ENCODE results near the gene MKKS. TPM values are rescaled to one million over a fixed set of nuclear protein-coding genes. Genes with fewer than 3 reads are reported as not detected.

Gene MKKS
- 3.6 and 3.7 TPM in 2 replicates for total RNA-seq

GRCh38 chr20:10433623-10434466 is at the start of gene MKKS:
MKKS (minus strand) TSS chr20:10434222; CDS start chr20:10413514, 20,708 bp downstream.
- peak; percentile 95 for DNase-seq (ENCODE audit: low read depth in 2 of 2)

DNA sequence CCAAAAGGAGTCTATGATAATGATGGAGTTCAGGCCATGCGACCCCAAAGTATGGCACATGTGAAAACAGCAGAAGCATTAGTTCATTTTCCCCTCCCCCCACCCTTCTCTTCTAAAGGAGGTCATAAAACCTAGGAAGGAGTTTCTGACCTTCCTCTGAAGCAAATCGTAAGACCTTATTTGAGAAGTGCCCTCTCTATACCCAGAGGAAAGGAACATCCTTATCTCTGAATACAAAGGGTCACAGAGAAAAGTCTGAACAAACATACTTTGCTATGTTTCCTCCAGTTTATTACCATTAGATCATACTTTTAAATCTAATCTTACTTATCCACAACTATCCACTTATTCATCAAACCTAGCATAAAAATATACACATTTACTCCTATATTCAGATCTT is 49.7 kb upstream of the MKKS start:
- DNase-seq (ENCODE audit: low read depth in 2 of 2) = no peak

- no peak for DNase-seq (ENCODE audit: low read depth in 2 of 2)
Observed at GRCh38 chr20:10481676-10482075, 47.7 kb upstream of the MKKS start.

DNA sequence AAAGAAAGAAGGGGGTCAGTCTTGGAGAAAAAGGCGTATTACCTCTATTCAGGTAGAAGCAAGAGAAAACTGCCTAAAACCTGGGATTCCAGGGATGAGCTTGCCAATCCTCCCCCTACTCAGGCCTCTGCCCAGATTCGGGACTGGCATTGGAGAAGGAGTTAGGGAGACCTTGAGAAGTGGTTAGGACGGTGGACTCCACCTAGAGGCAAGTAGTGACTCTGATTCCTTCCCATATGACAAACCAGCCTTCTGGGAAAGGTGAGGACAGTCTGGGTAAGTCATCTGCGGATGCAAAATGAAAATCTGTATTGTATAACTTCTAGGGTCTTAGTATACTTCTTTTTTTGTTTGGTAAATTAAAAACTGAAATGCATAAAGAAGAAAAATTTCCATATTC is 44.9 kb upstream of the MKKS start:
- no peak for DNase-seq (ENCODE audit: low read depth in 2 of 2)

DNA sequence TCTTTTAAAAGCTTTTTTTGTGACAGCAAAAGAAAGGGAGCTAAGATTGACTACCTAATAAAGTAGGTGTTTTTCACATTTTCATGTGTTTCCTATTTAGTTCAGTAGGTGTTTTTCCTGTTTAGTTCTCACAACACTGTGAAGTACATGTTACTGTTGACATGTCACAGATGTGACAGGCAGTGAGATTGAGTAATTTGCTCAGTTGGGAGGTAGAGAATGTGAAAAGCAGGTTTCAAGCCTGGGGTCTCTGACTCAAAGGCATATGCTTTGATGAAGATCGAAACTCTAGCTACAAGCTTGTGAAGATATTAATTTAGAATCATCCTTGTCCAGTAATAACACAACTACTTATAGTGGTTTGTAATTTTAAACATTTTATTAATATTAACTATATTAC is 44.2 kb upstream of the MKKS start:
- no peak for DNase-seq (ENCODE audit: low read depth in 2 of 2)

DNA sequence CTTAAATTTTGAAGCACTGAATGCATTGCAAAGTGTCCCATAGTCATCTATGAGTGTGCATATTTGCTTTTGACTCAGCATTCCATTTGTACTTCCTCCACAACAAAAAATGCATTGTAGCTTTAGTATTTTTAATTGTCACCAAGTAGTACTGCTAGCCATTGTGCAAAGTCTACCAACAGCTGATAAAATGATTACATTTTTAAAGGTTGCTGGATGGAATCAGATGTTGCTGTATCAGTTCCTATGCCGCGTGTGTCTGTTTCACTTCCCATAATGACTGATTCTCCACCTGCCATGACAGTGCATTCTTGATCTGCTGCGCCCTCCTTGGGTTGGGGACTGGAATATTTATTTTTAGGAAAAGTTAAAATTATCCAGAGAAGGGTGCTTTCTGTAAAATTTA is 42.3 kb upstream of the MKKS start:
- no peak for DNase-seq (ENCODE audit: low read depth in 2 of 2)

DNA sequence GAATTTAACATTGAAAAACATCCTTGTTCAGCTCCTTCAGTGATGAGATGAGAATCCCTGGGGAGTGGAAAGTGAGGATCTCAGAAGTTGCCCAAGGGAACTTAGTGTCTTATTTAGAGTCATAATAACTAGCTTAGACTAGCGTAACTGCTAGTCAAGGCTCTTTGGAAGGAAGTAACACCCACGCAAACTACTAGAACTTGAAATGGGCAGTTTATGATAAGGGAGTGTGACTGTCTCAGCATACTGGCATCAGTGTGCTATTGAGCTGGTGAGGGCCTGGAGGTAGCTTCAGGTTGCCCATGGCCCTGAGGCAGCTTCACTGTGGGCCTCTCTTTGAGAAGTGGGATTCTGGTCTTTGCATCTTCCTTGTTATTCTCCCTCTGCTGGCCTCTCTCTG is 41.2 kb upstream of the MKKS start:
- DNase-seq (ENCODE audit: low read depth in 2 of 2) = no peak

DNA sequence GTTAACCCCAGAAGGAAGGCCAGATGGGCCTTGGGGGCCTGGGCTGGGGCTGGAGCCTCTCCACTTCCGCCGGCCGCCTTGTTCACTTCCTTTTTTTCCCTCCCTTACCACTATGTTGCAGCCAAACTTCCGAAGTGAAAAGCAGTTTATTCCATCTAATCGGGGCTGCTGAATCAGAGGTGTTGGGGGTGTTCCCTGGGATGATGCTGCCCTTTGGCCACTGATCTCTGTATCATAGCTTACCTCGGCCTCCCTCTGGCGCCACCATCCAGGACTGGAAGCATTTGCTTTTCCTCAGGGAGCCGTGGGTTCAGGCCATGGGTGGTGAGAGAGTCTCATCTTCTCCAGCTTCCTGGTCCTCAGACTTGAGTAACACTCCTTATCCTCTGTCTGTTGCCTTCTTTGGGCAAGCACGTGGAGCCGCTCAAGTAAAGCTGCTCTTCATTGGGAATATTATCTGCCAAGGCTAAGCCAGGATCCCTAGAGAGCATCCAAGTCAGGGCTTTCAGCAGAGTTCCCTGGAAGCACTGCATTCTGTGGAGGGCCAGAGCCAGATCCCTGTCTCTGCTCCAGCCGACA is 40.7 kb upstream of the MKKS start:
- DNase-seq (ENCODE audit: low read depth in 2 of 2) = no peak

DNA sequence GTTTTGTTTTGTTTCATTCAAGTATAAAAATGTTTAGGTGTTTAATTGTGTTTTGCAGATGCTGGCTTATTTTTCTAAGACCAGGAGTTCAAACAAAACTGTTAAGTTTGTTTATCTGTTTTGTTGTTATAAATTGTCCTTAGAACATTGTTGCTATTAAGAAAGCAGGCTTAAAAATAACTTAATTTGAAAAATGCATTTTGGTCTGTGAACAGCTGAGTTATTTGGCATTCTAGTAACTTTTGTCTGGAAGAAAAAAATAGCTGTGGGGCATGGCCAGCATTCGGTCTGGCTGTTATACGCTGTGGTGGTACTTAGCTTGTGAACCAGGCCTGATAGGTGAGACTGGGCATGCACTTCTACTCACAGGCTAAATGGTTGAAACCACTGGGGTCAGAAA is 38.8 kb upstream of the MKKS start:
- DNase-seq (ENCODE audit: low read depth in 2 of 2) = no peak

DNA sequence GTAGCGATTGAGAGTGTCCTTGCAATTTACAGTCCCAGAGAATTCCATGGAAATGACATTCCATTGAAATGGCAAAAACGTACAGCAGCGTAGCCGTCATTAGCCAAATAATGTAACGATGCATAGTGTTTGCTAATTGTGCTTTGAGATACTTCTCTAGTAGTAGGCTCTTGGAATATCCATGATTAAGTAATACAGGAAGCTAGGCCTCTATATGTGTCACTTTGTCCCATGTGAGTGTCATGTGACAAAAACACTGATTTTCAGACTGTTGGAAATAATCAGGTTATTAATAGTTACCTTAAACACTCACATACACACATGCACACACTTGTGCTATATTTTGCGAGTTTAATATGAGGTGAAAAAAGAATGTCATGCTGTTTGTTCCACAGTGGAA is 36.3 kb upstream of the MKKS start:
- DNase-seq (ENCODE audit: low read depth in 2 of 2) = peak in 1 of 2 donors; percentile 18

DNA sequence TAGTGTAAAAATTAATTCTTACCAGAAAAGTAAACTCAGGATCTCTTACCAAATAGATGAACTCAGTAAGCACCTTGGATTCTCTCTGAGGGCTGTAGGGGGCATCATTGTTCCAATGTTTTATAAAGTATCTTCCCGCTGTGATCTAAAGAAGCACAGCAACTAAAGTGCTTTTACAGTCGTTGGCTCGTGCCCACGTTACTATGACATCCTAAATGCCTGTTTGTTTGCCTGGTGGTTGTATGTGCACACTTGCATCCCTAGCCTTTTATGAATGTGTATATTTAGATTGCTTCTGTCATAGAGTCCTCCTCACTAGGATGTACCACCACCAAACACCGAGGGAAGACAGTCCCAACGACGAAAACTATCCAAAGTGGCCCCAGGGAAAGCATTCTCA is 35.6 kb upstream of the MKKS start:
- peak; percentile 90 to 94 for DNase-seq (ENCODE audit: low read depth in 2 of 2)

GRCh38 chr20:10469056-10469455 is 35.0 kb upstream of the MKKS start:
- no peak for DNase-seq (ENCODE audit: low read depth in 2 of 2)

DNA sequence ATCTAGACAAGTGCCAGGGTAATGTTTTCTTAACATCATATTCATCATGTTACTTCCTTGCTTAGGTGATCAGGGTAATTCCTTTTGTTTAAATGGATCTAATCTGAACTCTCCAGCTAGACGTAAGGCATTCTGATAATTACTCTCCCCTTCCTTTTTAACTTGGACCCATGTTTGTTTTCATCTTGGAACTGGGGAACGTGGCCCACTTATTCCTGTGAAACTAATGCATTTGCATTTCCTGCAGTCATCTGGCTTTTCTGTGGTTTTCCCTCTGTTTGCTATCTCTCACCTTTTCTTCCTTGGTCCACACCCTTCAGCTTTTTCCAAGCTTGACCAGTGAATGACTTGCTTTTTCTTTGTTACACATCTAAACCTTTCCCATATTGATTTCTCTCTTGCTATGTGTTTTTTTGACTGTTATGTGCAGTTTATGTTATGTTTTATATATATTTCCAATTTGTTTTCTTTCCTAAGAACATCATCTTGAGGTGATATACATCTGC is 34.4 kb upstream of the MKKS start:
- no peak for DNase-seq (ENCODE audit: low read depth in 2 of 2)

GRCh38 chr20:10467681-10468339 is 33.8 kb upstream of the MKKS start:
- no peak for DNase-seq (ENCODE audit: low read depth in 2 of 2)

- DNase-seq (ENCODE audit: low read depth in 2 of 2) = no peak
Observed at GRCh38 chr20:10466855-10467254, 32.8 kb upstream of the MKKS start.

DNA sequence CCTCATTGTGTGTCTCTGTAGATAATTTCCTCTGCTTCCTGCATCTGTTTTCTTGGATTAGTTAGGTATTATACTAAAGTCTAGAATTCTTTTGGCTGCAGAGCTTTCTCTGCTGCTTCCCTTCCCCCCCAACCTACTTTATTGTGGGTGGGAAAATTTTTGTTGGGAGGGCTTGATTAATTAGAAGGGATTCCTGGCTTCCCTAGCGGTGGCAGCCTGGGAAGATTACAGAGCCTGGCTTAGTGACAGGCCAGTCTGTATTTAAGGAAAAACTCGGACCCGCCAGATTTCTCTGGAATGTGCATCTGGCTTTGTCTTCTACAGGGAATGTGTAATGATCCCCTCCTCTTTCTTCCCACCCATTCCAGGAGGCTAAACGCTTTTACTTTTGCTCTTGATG is 32.3 kb upstream of the MKKS start:
- DNase-seq (ENCODE audit: low read depth in 2 of 2) = peak; percentile 32 to 66

GRCh38 chr20:10465135-10465534 is 31.1 kb upstream of the MKKS start:
- DNase-seq (ENCODE audit: low read depth in 2 of 2) = no peak

- DNase-seq (ENCODE audit: low read depth in 2 of 2) = no peak
Observed at GRCh38 chr20:10463622-10464021, 29.6 kb upstream of the MKKS start.

GRCh38 chr20:10462516-10462915 is 28.5 kb upstream of the MKKS start:
- peak; percentile 17 to 38 for DNase-seq (ENCODE audit: low read depth in 2 of 2)

DNA sequence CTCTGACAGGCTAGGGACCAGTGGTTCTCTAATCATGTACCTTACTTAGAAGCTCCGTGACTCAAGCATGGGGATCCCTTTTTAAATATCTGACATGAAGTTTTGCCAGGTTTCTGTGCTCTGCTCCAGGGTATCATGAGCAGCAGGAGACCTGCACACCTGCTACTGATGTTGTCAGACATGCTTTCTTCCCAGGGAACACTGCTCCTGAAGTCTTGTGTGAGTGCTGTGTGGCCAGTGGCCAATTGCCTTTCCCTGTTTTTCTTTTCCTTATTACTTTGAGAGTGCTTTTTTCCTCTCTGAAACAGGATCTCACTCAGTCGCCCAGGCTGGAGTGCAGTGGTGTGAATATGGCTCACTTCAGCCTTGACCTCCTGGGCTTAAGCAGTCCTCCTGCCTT is 27.5 kb upstream of the MKKS start:
- no peak for DNase-seq (ENCODE audit: low read depth in 2 of 2)

GRCh38 chr20:10454151-10454750 is 20.2 kb upstream of the MKKS start:
- DNase-seq (ENCODE audit: low read depth in 2 of 2) = no peak

- DNase-seq (ENCODE audit: low read depth in 2 of 2) = peak in 1 of 2 donors; percentile 43
Observed at GRCh38 chr20:10453241-10453640, 19.2 kb upstream of the MKKS start.
